HEK293 (cell line): ENCODE measurements around the gene TAOK3.

ENCODE experiments used
- MYNN ChIP-seq: fragments of 450-650 bp; formaldehyde crosslinking; IDR thresholded peaks from 2 replicates; pipeline ENCODE4 v1.5.1; 2016; ENCODE audit warnings: missing biosample characterization, missing genetic modification characterization, borderline replicate concordance
- PRDM1 ChIP-seq: fragments of 450-650 bp; formaldehyde crosslinking; IDR thresholded peaks from 2 replicates; pipeline ENCODE4; 2016; ENCODE audit warnings: missing biosample characterization, missing genetic modification characterization
- SP3 ChIP-seq: fragments of 450-650 bp; formaldehyde crosslinking; IDR thresholded peaks from 2 replicates; pipeline ENCODE4 v1.5.1; 2016; ENCODE audit warnings: missing biosample characterization, missing genetic modification characterization
- SP7 ChIP-seq: fragments of 450-650 bp; formaldehyde crosslinking; IDR thresholded peaks from 2 replicates; pipeline ENCODE4 v1.5.1; 2016; ENCODE audit warnings: missing biosample characterization, missing genetic modification characterization
- TRIM28 ChIP-seq: IDR thresholded peaks from 2 replicates; pipeline ENCODE4 v1.6.1; 2011; ENCODE audit warnings: low read length, control low read depth, borderline replicate concordance
- ZBTB20 ChIP-seq: fragments of 450-650 bp; formaldehyde crosslinking; IDR thresholded peaks from 2 replicates; pipeline ENCODE4 v1.5.1; 2016; ENCODE audit warnings: missing biosample characterization, missing genetic modification characterization
- ZBTB21 ChIP-seq: fragments of 450-650 bp; formaldehyde crosslinking; IDR thresholded peaks from 2 replicates; pipeline ENCODE4 v1.5.1; 2017; ENCODE audit warnings: missing biosample characterization, missing genetic modification characterization
- ZBTB49 ChIP-seq: fragments of 450-650 bp; formaldehyde crosslinking; IDR thresholded peaks from 2 replicates; pipeline ENCODE4 v1.5.1; 2016; ENCODE audit warnings: missing biosample characterization, missing genetic modification characterization, low read depth
- ZBTB8A ChIP-seq: fragments of 450-650 bp; formaldehyde crosslinking; IDR thresholded peaks from 2 replicates; pipeline ENCODE4 v1.5.1; 2016; ENCODE audit warnings: missing biosample characterization, missing genetic modification characterization
- ZFHX2 ChIP-seq: fragments of 450-650 bp; formaldehyde crosslinking; conservative IDR thresholded peaks from 2 replicates; pipeline ENCODE4 v1.5.1; 2016; ENCODE audit warnings: missing biosample characterization, missing genetic modification characterization
- ZIC2 ChIP-seq: fragments of 450-650 bp; formaldehyde crosslinking; IDR thresholded peaks from 2 replicates; pipeline ENCODE4 v1.5.1; 2016; ENCODE audit warnings: missing biosample characterization, missing genetic modification characterization
- ZNF26 ChIP-seq: fragments of 450-650 bp; formaldehyde crosslinking; IDR thresholded peaks from 2 replicates; pipeline ENCODE4 v1.5.1; 2016; ENCODE audit warnings: missing biosample characterization, missing genetic modification characterization
- ZNF324 ChIP-seq: fragments of 450-650 bp; formaldehyde crosslinking; IDR thresholded peaks from 2 replicates; pipeline ENCODE4 v1.5.1; 2016; ENCODE audit warnings: missing biosample characterization, missing genetic modification characterization
- ZNF398 ChIP-seq: fragments of 450-650 bp; formaldehyde crosslinking; IDR thresholded peaks from 2 replicates; pipeline ENCODE4 v1.5.1; 2017; ENCODE audit warnings: missing biosample characterization, missing genetic modification characterization
- ZNF513 ChIP-seq: fragments of 450-650 bp; IDR thresholded peaks from 2 replicates; pipeline ENCODE4 v1.5.1; 2018; ENCODE audit warnings: missing biosample characterization, missing genetic modification characterization
- ZNF596 ChIP-seq: fragments of 450-650 bp; IDR thresholded peaks from 2 replicates; pipeline ENCODE4 v1.5.0; 2018; ENCODE audit warnings: missing biosample characterization, mild to moderate bottlenecking, missing genetic modification characterization, moderate library complexity
- ZNF623 ChIP-seq: fragments of 450-650 bp; formaldehyde crosslinking; IDR thresholded peaks from 2 replicates; pipeline ENCODE4 v1.5.1; 2016; ENCODE audit warnings: missing biosample characterization, missing genetic modification characterization
- ZNF626 ChIP-seq: fragments of 450-650 bp; sonication (Bioruptor Pico); formaldehyde crosslinking; IDR thresholded peaks from 2 replicates; pipeline ENCODE4 v1.5.1; 2018; ENCODE audit warnings: missing biosample characterization, missing genetic modification characterization, inconsistent platforms
- ZNF658 ChIP-seq: fragments of 450-650 bp; formaldehyde crosslinking; IDR thresholded peaks from 2 replicates; pipeline ENCODE4; 2016; ENCODE audit warnings: missing biosample characterization, missing genetic modification characterization
- ZNF670 ChIP-seq: fragments of 450-650 bp; formaldehyde crosslinking; IDR thresholded peaks from 2 replicates; pipeline ENCODE4 v1.5.1; 2016; ENCODE audit warnings: missing biosample characterization, missing genetic modification characterization, low read depth
- ZNF707 ChIP-seq: fragments of 450-650 bp; formaldehyde crosslinking; IDR thresholded peaks from 2 replicates; pipeline ENCODE4 v1.5.1; 2016; ENCODE audit warnings: missing biosample characterization, missing genetic modification characterization
- ZNF747 ChIP-seq: fragments of 450-650 bp; formaldehyde crosslinking; IDR thresholded peaks from 2 replicates; pipeline ENCODE4 v1.5.1; 2016; ENCODE audit warnings: missing biosample characterization, missing genetic modification characterization
- TF ChIP-seq, protein P1 (sequence below): fragments of 450-650 bp; formaldehyde crosslinking; IDR thresholded peaks from 2 replicates; pipeline ENCODE4 v1.5.1; 2016; ENCODE audit warnings: missing biosample characterization, missing genetic modification characterization
- TF ChIP-seq, protein P2 (sequence below): fragments of 450-650 bp; formaldehyde crosslinking; IDR thresholded peaks from 2 replicates; pipeline ENCODE4 v1.5.1; 2016; ENCODE audit warnings: missing biosample characterization, missing genetic modification characterization
- TF ChIP-seq, protein P3 (sequence below): fragments of 450-650 bp; formaldehyde crosslinking; IDR thresholded peaks from 2 replicates; pipeline ENCODE4 v1.5.1; 2017; ENCODE audit warnings: missing biosample characterization, missing genetic modification characterization
- TF ChIP-seq, protein P4 (sequence below): fragments of 450-650 bp; formaldehyde crosslinking; IDR thresholded peaks from 2 replicates; pipeline ENCODE4 v1.5.1; 2017; ENCODE audit warnings: missing biosample characterization, mild to moderate bottlenecking, missing genetic modification characterization, moderate library complexity

Gene TAOK3

DNA sequence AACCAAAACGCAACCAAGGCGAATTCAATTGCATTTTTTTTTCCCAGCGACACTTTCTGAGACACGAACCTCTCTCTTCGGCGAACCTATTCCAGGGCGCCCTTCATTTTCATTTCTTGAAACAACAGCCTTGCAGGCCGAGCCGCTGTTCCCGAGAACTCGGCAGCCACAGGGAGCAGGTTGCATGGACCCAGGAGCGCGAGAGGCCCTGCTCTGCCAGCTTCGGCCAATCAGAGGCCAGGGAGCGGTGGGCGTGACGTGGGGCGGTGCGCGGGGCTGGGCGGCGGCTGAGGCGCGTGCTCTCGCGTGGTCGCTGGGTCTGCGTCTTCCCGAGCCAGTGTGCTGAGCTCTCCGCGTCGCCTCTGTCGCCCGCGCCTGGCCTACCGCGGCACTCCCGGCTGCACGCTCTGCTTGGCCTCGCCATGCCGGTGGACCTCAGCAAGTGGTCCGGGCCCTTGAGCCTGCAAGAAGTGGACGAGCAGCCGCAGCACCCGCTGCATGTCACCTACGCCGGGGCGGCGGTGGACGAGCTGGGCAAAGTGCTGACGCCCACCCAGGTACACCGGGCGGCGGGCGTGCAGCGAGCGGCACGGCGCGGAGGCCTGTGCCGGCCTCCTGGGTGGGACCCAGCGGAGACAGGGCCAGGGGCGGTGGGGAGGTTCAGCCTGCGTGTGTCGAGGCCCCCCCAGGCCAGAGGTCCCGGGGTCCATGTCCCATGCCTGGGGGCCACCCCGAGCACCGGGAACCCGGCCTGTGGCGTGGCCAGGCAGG, 236.7 kb downstream of the TAOK3 start, which contains the start of gene PEBP1 (continued):
- TF ChIP-seq, protein P1, sequence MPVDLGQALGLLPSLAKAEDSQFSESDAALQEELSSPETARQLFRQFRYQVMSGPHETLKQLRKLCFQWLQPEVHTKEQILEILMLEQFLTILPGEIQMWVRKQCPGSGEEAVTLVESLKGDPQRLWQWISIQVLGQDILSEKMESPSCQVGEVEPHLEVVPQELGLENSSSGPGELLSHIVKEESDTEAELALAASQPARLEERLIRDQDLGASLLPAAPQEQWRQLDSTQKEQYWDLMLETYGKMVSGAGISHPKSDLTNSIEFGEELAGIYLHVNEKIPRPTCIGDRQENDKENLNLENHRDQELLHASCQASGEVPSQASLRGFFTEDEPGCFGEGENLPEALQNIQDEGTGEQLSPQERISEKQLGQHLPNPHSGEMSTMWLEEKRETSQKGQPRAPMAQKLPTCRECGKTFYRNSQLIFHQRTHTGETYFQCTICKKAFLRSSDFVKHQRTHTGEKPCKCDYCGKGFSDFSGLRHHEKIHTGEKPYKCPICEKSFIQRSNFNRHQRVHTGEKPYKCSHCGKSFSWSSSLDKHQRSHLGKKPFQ (tag by site-specific recombination): 0 out of 2 replicates have a peak, but pooled peaks have one; percentile 30
- TF ChIP-seq ZNF513 (tag by site-specific recombination) (no peak), ZNF623 (tag by site-specific recombination) (no peak), ZNF398 (tag by site-specific recombination) (no peak), ZNF626 (no peak), ZBTB20 (tag by site-specific recombination) (peak; percentile 81), ZNF26 (no peak), ZBTB8A (tag by site-specific recombination) (peak; percentile 76; the same call in 1 of the 2 replicates), ZBTB49 (no peak), ZNF747 (tag by site-specific recombination) (no peak), ZNF707 (tag by site-specific recombination) (no peak), PRDM1 (no peak; the same call in 1 of the 2 replicates), ZNF596 (no peak), ZFHX2 (tag by site-specific recombination) (peak; percentile 89), ZNF670 (tag by site-specific recombination) (no peak), TRIM28 (no peak), ZNF658 (tag by site-specific recombination) (no peak), MYNN (tag by site-specific recombination) (0 out of 2 replicates have a peak, but pooled peaks have one; percentile 26), ZNF324 (tag by site-specific recombination) (peak; percentile 56), SP3 (tag by site-specific recombination) (peak; percentile 96), ZBTB21 (tag by site-specific recombination) (no peak), SP7 (tag by site-specific recombination) (peak; percentile 74), ZIC2 (peak; percentile 62; the same call in 1 of the 2 replicates)
- TF ChIP-seq, protein P2, sequence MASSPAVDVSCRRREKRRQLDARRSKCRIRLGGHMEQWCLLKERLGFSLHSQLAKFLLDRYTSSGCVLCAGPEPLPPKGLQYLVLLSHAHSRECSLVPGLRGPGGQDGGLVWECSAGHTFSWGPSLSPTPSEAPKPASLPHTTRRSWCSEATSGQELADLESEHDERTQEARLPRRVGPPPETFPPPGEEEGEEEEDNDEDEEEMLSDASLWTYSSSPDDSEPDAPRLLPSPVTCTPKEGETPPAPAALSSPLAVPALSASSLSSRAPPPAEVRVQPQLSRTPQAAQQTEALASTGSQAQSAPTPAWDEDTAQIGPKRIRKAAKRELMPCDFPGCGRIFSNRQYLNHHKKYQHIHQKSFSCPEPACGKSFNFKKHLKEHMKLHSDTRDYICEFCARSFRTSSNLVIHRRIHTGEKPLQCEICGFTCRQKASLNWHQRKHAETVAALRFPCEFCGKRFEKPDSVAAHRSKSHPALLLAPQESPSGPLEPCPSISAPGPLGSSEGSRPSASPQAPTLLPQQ: peak; percentile 92
- TF ChIP-seq, protein P3, sequence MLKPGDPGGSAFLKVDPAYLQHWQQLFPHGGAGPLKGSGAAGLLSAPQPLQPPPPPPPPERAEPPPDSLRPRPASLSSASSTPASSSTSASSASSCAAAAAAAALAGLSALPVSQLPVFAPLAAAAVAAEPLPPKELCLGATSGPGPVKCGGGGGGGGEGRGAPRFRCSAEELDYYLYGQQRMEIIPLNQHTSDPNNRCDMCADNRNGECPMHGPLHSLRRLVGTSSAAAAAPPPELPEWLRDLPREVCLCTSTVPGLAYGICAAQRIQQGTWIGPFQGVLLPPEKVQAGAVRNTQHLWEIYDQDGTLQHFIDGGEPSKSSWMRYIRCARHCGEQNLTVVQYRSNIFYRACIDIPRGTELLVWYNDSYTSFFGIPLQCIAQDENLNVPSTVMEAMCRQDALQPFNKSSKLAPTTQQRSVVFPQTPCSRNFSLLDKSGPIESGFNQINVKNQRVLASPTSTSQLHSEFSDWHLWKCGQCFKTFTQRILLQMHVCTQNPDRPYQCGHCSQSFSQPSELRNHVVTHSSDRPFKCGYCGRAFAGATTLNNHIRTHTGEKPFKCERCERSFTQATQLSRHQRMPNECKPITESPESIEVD: no peak
- TF ChIP-seq, protein P4, sequence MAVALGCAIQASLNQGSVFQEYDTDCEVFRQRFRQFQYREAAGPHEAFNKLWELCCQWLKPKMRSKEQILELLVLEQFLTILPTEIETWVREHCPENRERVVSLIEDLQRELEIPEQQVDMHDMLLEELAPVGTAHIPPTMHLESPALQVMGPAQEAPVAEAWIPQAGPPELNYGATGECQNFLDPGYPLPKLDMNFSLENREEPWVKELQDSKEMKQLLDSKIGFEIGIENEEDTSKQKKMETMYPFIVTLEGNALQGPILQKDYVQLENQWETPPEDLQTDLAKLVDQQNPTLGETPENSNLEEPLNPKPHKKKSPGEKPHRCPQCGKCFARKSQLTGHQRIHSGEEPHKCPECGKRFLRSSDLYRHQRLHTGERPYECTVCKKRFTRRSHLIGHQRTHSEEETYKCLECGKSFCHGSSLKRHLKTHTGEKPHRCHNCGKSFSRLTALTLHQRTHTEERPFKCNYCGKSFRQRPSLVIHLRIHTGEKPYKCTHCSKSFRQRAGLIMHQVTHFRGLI (tag by site-specific recombination): no peak
